ENCODE results near the gene PARD3. TPM values are rescaled to one million over a fixed set of nuclear protein-coding genes. Genes with fewer than 3 reads are reported as not detected.
A peak's percentile ranks its signal among the peaks of the same experiment; 100 is the strongest.
"Not testable (repeated sequence)": the region's sequence is repeated elsewhere in the genome, so short reads cannot be mapped to it uniquely, and the experiment has no call there.

The PARD3 gene
- total and polyA plus RNA-seq, 2 experiments from 2014 or later: 6.3 to 21.2 TPM

- Histone ChIP-seq H4K20me1 (ENCODE audit: insufficient read depth) (no peaks in the 10 kb centered on the region), H3F3A (ENCODE audit: insufficient read depth) (peaks cover 30% of the 10 kb centered on the region), H3K4me2 (ENCODE audit: unreplicated experiment) (peak overlapping the region; percentile 25), H3K36me3 (ENCODE audit: low read depth) (no peaks in the 10 kb centered on the region), H3K9me2 (ENCODE audit: insufficient read depth) (no peaks in the 10 kb centered on the region), H3K9me3 (ENCODE audit: low read depth) (no peaks in the 10 kb centered on the region), H3K79me2 (ENCODE audit: insufficient read depth) (peaks cover 62% of the 10 kb centered on the region), H3K4me1 (ENCODE audit: insufficient read depth) (peaks cover 38% of the 10 kb centered on the region), H3K27ac (peak overlapping the region; percentile 58), H3K4me3 (no peak overlapping the region; the same call in 1 of the 2 replicates), H2AFZ (no peak overlapping the region), H3K9ac (no peak overlapping the region), H3K27me3 (replicated peaks; ENCODE audit: insufficient read depth) (no peaks in the 10 kb centered on the region)
- TF ChIP-seq EZH2 (IDR thresholded peaks at IDR 0.05; ENCODE audit: insufficient read depth, poor library complexity, severe bottlenecking): no peak
- no peak for TF ChIP-seq EZH2phosphoT487 (IDR thresholded peaks at IDR 0.05; ENCODE audit: insufficient read depth, low read depth)
- 18 to 19% methylated on average over 3 of the region's 3 CpGs for WGBS, 2 experiments (ENCODE audit: low coverage in 1 of 2, low lambda C conversion rate in 2 of 2, missing lambda C conversion rate in 2 of 2)
- DNase-seq: peak; percentile 94
- in situ Hi-C loops (cut with MboI): no loop called here
These were observed 56.6 kb downstream of the PARD3 start for GRCh38 chr10:34758447-34758996.

- no peak overlapping the region for H2AFZ ChIP-seq
- peaks cover 30% of the 10 kb centered on the region for H3F3A ChIP-seq (ENCODE audit: insufficient read depth)
- no peak overlapping the region; the same call in 1 of the 2 replicates for H3K4me3 ChIP-seq
- peak overlapping the region; percentile 58 for H3K27ac ChIP-seq
- DNase-seq: no peak
- H3K9me3 ChIP-seq (ENCODE audit: low read depth): no peaks in the 10 kb centered on the region
- no peaks in the 10 kb centered on the region for H4K20me1 ChIP-seq (ENCODE audit: insufficient read depth)
- H3K9me2 ChIP-seq (ENCODE audit: insufficient read depth): no peaks in the 10 kb centered on the region
- no peak overlapping the region for H3K9ac ChIP-seq
- in situ Hi-C loops (cut with MboI): no loop called here
- H3K36me3 ChIP-seq (ENCODE audit: low read depth): no peaks in the 10 kb centered on the region
- no peaks in the 10 kb centered on the region for H3K27me3 ChIP-seq (replicated peaks; ENCODE audit: insufficient read depth)
- H3K4me2 ChIP-seq (ENCODE audit: unreplicated experiment): peak overlapping the region; percentile 25
- H3K79me2 ChIP-seq (ENCODE audit: insufficient read depth): peaks cover 65% of the 10 kb centered on the region
- H3K4me1 ChIP-seq (ENCODE audit: insufficient read depth): peaks cover 38% of the 10 kb centered on the region
- TF ChIP-seq EZH2phosphoT487 (IDR thresholded peaks at IDR 0.05; ENCODE audit: insufficient read depth, low read depth) (no peak), EZH2 (IDR thresholded peaks at IDR 0.05; ENCODE audit: insufficient read depth, poor library complexity, severe bottlenecking) (no peak)
These were observed 57.2 kb downstream of the PARD3 start for GRCh38 chr10:34757933-34758332.

GRCh38 chr10:34757181-34757580 lies 57.9 kb downstream of the PARD3 start:
- H3K4me2 ChIP-seq (ENCODE audit: unreplicated experiment); in situ Hi-C loops (cut with MboI); H2AFZ ChIP-seq; H3K9me2 ChIP-seq (ENCODE audit: insufficient read depth); H3K27me3 ChIP-seq (replicated peaks; ENCODE audit: insufficient read depth); H3K36me3 ChIP-seq (ENCODE audit: low read depth); H3K9ac ChIP-seq; H3K9me3 ChIP-seq (ENCODE audit: low read depth); H3K4me3 ChIP-seq; H4K20me1 ChIP-seq (ENCODE audit: insufficient read depth); DNase-seq; H3K27ac ChIP-seq: not testable (repeated sequence)
- Histone ChIP-seq H3K4me1 (ENCODE audit: insufficient read depth) (peaks cover 38% of the 10 kb centered on the region), H3F3A (ENCODE audit: insufficient read depth) (peaks cover 30% of the 10 kb centered on the region), H3K79me2 (ENCODE audit: insufficient read depth) (peaks cover 63% of the 10 kb centered on the region)
- 95 to 96% methylated on average over 4 of the region's 4 CpGs for WGBS, 2 experiments (ENCODE audit: low coverage in 1 of 2, low lambda C conversion rate in 2 of 2, missing lambda C conversion rate in 2 of 2)

DNA sequence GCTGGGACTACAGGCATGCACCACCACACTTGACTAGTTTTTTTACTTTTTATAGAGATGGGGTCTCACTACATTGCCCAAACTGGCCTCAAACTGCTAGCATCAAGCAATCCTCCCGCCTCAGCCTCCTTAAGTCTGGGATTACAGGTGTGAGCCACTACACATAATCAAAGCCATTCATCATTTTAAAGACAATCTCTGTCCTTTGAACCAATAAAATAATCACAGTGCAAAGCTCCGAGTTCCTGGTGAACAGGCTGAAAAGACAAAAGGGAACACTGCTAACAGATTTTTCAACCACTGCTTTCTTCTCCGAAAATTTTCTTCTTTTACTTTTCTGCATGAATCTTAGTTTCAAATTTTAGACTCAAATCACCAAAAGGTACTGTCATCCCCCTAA lies 58.5 kb downstream of the PARD3 start:
- H3K79me2 ChIP-seq (ENCODE audit: insufficient read depth): peaks cover 65% of the 10 kb centered on the region
- no peak overlapping the region for H3K4me2 ChIP-seq (ENCODE audit: unreplicated experiment)
- no peaks in the 10 kb centered on the region for H3K9me2 ChIP-seq (ENCODE audit: insufficient read depth)
- no peaks in the 10 kb centered on the region for H3K27me3 ChIP-seq (replicated peaks; ENCODE audit: insufficient read depth)
- peaks cover 36% of the 10 kb centered on the region for H3K4me1 ChIP-seq (ENCODE audit: insufficient read depth)
- H3K9ac ChIP-seq: no peak overlapping the region
- TF ChIP-seq EZH2 (IDR thresholded peaks at IDR 0.05; ENCODE audit: insufficient read depth, poor library complexity, severe bottlenecking) (no peak), EZH2phosphoT487 (IDR thresholded peaks at IDR 0.05; ENCODE audit: insufficient read depth, low read depth) (no peak)
- H4K20me1 ChIP-seq (ENCODE audit: insufficient read depth): no peaks in the 10 kb centered on the region
- no peak for DNase-seq
- H2AFZ ChIP-seq: no peak overlapping the region
- H3K27ac ChIP-seq: no peak overlapping the region
- in situ Hi-C loops (cut with MboI): no loop called here
- WGBS, 2 experiments (ENCODE audit: low coverage in 1 of 2, low lambda C conversion rate in 2 of 2, missing lambda C conversion rate in 2 of 2): 98 to 100% methylated on average over 3 of the region's 3 CpGs
- H3K36me3 ChIP-seq (ENCODE audit: low read depth): no peaks in the 10 kb centered on the region
- peaks cover 30% of the 10 kb centered on the region for H3F3A ChIP-seq (ENCODE audit: insufficient read depth)
- H3K9me3 ChIP-seq (ENCODE audit: low read depth): no peaks in the 10 kb centered on the region
- H3K4me3 ChIP-seq: no peak overlapping the region
